Activated CD4-positive, alpha-beta T cell treated with anti-CD3 and anti-CD28 coated beads, Interleukin-10, Interleukin-2, amounts not matched to agents 100 ng/mL and 50 ng/mL, durations not matched to agents 16 hours and 8 hours (primary cell): ENCODE measurements around the gene FGF2.
"Not testable (repeated sequence)": the region's sequence is repeated elsewhere in the genome, so short reads cannot be mapped to it uniquely, and the experiment has no call there.

Source experiments
- DNase-seq: peaks from one replicate; pipeline ENCODE4 v3.0.0-alpha.2; 2020

Gene FGF2

DNA sequence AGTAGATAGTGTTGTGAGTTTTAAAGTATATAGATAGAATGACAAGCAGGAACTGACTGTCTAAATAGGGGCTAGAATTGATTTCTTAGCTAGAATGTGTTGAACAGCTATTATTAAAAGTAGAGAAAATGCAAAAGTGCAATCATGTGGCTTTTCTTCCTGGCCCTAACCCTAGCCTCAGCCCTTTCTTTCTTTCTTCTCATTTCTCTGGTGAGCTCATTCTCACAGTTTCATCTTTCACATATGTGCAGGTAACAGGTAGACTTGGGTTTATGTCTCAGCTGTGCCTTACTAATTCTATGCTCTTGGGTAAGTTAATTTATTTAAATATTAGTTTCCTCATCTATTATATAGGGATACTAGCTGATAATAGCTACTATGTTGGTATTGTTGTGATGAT, 24.9 kb downstream of the FGF2 start:
- no peak for DNase-seq

DNA sequence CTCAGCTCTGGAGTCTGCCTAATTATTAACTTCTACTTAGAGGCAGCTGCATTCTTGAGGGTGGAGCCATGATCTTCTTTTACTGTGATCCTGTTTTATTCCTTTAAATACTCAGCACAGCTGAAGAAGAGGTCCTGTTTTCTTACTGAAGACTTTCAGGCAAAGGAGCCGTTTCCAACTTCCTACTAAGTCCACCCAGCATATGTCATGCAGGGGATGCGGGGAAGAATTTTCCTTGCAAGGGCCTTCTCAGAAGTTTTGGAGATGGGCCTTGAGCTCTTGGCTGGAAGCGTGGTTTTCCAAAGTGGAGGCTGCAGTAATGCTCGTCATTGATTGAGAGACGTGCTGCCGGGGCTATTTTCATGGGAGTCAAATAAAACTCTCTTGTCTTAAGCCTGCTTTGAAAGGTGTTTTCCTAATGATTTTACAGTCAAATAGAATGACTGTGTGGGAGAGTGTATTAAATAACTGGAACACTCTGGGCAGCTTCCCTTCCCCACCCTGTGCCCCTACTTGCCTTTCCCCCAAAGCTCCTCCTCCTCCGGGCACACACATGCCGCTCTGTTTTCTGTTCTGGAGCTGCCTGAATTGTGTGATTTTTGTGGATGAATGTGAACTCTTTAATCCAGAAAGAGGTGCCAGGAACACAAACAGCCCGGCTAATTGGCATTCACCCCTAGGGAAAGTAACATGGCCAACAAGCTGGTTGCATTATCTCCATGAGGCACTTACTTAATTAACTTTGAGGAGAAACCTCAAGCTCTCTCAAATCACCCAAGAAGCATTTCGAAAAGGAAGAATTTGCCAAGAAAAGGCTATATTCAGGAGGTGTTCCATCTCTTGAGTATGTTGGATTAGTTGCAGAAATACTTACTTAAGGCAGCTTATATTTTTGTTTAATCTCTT, 28.1 kb downstream of the FGF2 start:
- no peak for DNase-seq

DNA sequence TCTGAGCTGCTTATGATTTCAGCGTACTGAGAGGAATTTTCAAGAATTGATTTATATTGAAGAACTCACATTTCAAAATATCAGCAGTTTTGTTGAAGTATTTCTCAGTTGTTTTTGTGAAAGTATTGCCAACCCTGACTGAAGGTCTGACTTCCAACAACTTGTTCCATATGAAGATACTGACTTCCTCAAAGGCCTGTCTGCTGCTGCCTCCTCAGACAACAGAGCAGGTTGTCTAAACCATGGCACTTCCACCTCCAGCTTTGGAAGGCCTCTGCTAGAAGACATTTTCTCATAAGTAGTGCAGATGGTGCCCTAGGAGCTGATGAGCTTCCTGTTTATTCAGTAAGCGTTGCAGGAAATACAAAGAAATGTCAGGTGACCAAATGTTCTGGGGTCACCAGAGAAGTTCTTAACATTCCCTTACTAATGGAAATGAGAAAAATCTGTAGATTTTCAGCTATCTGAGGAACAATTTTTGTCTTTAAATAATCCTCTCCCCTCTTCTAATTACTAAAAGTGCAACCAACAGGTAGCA, 28.8 kb downstream of the FGF2 start:
- DNase-seq = no peak

DNA sequence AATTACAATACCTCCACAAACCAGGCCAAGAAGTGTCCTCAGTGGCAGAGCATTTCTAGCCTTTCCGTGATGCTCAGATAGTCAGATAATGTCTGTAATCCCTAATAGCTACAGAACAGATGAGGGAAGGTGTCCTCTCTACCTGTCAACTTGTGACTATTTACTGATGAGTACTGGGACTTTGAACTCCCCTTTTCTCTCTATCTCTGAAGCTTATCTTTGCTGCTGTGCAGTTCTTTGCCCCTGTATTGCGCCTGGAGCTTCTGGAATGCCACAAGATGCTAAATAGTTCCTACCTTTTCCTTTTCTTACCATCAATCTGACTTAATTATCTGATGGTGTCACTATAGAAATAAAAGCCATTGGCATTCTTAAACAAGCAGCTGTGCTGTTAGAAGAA, 30.5 kb downstream of the FGF2 start:
- DNase-seq = no peak

DNA sequence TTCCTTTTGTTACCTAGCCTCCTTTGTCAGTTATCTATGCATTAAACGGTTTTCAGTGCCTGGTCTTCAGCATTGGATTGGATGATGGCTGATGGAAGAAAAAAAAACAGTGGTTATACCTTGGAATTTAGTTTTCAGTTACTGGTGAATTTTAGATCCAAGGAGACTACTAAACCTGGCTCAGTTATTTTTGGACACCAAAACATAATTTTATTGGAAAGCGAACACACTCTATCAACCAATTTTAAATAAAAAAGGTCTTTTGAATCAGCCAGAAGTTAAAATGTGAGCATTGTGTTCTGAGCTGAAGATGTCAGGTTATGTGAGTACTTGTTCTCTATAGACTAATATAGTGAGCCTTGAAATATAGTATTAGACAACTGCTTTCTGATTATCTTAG, 32.1 kb downstream of the FGF2 start:
- DNase-seq = no peak

DNA sequence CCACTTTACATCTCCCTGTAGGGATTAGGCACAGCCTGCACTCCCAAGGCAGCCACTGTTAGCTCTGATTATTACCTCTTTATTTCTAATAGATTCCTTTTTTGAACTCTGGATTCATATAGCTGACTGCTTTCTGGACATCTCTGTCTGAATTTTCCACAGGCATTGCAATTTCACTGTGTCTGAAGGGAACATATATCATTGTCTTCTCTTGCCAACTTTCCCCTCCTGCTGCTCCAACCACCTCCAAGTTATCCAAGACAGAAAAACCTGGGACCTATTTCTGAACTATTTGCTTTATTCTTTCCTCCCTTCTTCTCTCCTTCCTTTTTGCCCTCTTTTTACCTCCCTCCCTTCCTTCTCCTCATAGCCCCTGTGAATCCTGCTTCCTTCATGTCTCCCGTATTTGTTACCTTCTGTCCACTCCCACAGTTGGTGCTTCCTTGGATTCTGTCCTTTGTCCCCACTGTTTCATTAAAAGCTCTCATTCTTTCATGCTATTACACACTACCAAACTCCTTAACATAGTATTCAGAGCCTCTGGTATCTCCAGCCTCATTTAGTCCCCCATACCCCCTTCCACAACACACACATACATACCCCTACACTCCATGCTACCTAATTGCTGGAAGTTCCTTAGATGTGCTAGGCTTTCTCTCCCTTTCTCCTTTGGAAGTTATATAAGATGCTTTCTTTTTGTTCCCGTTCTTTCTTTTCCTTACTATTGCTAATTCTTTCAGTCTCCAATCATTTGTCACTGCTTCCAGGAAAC, 34.7 kb downstream of the FGF2 start:
- no peak for DNase-seq

DNA sequence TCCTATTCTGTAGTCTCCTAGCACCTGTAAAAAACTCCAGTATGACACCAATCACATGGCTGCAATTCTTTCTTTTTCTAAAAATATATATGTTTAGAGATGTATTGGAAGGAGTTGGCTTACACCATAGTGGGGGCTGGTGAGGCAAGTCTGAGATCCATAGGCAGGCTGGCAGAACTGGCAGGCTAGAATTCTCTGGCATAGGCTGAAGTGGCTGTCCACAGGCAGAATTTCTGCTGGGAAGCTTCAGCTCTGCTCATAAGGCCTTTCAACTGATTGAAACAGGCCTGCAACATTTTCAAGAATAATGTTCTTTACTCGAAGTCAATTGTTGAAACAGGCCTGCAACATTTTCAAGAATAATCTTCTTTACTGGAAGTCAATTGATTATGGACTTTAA, 37.0 kb downstream of the FGF2 start:
- DNase-seq = no peak

DNA sequence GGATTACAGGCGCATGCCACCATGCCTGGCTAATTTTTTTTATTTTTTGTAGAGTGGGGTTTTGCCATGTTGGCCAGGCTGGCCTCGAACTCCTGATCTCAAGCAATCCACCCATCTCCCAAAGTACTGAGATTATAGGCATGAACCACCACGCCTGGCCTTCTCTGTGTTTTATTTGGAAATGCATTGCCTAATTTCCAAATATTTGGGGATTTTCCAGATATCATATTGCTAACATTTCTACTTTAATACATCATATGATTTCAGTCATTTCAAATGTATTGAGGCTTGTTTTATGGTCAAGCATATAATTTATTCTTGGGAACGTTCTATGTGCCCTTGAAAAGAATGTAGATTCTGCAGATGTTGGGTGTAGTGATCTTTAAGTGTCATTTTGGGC, 38.8 kb downstream of the FGF2 start:
- DNase-seq = no peak

DNA sequence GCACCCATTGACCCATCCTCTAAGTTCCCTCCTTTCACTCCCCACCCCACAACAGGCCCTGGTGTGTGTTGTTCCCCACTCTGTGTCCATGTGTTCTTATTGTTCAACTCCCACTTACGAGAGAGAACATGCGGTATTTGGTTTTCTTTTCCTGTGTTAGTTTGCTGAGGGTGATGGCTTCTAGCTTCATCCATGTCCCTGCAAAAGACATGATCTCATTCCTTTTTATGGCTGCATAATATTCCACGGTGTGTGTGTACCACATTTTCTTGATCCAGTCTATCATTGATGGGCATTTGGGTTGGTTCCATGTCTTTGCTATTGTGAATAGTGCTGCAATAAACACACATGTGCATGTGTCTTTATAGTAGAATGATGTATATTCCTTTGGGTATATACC, 41.6 kb downstream of the FGF2 start:
- not testable (repeated sequence) for DNase-seq

DNA sequence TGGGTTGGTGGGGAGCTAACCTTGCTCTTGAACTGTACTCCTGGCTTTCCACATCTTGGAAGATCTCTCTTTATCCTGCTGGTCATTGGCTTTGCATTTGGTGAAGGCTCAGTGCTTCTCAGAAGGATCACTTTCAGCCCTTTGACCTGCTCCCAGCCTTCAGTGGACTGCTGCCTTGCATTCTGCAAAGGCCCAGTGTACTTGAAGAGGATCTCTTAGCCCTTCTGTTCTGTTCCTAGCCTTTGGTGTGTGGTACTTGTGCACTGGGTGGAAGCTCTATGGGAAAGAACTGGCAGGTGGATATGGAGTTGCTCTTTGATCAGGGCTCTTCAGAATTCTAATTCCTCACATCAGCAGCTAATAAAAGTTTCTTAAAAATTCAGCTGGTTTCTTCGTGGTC, 46.5 kb downstream of the FGF2 start:
- DNase-seq = no peak

DNA sequence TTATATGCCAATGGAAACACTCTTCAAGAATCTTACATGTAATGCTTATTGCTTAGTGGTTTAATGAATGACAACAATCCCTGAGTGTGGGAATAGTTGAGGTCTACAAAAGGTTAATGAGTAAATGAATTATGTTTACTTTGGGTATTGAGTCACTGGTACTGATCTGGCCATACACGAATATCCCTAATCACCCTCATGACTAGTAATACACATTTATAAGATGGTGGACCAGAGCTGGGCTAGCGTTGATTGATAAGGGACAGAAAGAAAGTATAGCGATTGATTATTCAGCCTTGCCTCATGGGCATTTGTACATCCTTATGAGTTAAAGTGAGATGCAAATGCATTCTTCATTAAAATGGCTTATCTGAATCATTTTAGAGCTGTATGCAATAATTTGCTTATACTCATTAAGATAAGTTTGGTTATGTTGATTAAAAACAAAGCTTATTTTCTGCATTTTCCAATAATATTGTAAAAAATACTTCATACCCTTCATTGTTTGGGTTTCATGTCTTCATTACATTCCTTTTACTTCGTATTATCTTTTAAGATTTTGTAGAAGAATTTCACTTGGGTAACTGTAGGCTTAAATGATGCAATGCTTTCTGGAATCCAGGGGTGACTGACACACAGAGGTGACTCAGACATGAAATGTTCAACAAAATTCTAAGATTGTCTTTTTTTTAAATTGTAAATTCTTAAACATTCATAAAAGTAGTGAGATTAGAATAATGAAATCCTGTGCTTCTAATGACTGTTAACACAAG, 47.4 kb downstream of the FGF2 start:
- DNase-seq = no peak

DNA sequence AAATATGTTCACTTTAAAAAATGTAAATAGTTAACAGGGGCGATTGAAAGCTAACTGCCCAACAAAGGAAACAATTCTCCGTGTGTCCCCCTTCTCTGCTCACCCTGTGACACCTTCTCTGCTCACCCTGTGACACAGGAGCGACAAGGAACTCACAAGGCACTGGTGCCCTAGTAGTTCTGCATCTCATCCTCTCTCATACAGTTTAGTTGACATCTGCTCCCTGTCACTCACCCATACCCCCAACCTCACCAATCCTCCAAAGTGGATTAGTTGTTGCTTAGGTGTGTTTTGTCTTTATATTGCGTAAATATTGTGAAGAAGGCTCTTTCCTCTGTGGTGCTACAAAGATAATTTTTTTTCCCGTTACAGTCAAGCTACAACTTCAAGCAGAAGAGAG, 49.3 kb downstream of the FGF2 start:
- DNase-seq = no peak

DNA sequence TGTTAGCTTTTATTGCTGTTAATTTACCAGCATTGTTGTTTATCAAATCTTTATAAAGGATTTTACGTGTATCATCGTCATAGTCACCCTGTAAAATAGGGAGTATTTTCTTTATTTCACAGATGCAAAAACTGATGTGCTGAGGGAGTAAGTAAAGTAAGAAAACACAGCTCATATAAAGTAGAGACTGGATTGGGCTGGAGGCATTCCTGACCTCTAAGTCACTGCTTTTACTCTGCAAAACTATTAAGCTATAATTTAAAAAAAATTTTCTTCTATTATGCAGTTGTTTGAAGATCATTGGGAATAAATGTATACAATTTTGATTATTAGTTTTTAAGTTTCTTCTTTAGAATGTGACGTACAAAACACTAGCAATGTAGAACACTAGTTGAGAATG, 49.8 kb downstream of the FGF2 start:
- DNase-seq = no peak

DNA sequence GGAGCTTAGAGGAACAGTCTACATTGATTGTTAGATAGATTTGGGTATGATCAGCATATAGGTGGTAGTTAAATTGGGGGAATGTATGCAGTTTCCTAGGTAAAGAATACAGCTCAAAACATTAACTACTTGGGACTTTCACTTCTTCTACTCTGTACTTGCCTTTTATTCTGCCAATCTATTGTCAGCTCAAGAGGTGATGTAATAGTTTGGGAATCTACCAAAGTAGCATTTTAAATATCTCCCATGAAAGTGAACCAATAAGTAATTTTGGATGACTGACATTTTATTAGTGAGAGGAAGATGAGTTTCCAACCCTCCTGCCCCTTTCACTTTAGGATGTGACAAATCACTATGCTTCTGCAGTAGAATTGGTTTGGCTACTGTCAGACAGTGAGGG, 52.4 kb downstream of the FGF2 start:
- DNase-seq = no peak

DNA sequence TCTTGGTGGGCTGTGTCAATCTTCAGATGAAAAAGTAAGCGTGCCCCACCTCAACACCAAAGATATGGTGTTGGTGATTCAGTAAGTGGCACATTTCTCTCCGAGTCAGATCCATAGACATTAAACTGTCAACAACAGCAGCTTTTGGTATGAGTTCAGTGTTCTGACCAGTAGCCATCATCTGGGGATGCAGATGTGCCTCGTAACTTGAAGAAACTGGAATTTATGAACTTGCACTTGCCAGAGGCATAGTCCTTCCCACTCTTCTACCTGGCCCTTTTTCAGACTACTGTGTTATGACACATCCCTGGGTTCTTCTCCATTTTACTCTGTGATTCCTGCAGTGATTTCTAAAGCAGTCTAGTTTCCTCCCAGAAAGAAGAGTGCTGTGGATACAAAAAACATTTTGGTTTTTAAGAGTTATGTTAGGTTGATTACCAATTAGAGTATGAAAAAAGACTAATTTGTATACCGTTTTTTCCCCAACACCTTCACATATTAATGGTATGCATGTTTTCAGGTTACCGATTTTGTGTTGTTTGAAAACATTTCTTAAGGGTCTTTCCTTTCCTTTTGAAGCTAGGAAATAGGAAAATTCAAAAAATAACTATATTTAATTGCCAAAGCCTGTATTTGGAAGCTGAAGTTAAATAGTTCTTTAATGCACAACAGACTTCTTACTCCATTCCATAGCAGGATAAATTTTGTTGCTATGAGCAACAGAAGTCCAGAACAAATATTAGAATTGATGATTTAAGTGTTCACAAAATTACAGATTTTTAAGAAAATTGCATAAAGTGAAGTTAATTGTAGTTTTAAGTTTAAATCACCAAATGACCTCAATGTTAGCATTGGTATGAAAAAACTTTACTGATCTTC, 56.5 kb downstream of the FGF2 start:
- DNase-seq = no peak

DNA sequence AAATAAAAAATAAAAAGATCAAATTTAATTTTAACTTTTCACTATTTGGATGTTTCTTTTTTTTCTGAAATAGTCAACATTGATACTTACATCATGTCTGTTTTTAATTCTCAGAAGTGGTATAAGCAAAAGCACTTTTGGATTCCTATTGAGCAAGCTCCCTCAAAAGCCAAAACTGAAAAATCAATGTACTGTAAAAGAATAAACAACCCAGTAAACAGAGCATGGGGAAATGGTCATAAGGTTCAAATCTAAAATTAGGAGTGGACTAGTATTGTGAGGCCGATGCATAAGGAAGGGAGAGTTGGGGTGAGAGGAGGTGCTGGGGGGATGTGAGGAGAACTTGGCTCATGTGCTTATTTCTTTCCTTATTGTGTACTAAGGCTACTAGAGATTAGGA, 57.9 kb downstream of the FGF2 start:
- DNase-seq = no peak

DNA sequence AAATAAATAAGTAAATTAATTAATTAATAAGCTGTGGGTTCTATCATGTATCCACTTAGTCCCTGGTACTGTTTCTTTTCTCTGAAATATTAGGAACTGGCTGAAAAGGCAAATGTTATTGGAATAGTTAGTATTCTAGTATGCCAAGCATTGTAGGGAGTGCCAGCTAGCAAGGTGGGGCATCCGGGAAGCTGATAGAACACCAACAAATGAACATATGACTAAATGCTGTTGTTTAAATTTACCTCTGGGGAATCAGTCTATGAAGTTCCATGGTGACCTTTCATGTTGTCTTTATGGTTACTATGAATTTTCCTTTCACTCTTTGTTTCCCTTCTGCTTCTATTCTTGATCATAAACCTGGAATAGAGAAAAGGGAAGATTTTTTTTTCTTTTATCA, 63.1 kb downstream of the FGF2 start:
- DNase-seq = no peak

DNA sequence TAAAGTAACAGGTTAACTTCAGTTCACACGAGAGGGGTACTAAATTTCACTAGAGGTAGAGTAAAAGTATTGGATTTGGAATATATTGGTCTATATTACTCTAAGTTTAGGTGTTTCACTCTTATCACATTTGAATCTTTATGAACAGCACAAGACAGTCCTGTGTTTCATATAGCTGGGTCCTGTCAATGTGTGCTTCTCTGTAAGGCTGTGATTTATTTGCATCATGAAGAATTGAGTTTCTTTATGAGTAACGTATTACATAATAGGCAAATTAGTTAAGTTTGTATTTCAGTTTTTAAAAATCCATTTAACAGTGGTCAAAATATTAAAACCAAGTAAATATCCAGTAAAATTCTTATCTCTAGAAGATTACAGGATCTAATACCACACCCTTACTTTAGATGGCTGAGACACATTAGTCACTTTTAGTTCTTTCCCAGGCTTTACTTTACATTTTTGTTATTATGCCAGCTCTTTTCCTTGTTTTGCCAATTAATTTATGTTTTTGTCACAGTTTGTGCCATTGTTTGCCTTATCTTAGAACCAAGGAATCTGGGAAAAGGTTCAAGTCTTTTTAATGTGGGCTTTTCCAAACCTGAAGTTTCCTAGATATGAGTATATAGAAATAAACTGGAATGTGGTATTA, 63.6 kb downstream of the FGF2 start:
- DNase-seq = no peak

DNA sequence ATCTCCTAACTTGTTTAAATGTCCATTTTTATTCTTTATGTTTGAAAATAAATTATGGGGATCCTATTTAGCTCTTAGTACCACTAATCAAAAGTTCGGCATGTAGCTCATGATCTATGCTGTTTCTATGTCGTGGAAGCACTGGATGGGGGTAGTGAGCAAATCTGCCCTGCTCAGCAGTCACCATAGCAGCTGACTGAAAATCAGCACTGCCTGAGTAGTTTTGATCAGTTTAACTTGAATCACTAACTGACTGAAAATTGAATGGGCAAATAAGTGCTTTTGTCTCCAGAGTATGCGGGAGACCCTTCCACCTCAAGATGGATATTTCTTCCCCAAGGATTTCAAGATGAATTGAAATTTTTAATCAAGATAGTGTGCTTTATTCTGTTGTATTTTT, 68.2 kb downstream of the FGF2 start:
- no peak for DNase-seq

DNA sequence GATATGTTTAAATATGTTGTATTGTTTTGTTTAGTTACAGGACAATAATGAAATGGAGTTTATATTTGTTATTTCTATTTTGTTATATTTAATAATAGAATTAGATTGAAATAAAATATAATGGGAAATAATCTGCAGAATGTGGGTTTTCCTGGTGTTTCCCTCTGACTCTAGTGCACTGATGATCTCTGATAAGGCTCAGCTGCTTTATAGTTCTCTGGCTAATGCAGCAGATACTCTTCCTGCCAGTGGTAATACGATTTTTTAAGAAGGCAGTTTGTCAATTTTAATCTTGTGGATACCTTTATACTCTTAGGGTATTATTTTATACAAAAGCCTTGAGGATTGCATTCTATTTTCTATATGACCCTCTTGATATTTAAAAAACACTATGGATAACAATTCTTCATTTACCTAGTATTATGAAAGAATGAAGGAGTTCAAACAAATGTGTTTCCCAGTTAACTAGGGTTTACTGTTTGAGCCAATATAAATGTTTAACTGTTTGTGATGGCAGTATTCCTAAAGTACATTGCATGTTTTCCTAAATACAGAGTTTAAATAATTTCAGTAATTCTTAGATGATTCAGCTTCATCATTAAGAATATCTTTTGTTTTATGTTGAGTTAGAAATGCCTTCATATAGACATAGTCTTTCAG, 68.8 kb downstream of the FGF2 start:
- DNase-seq = no peak

DNA sequence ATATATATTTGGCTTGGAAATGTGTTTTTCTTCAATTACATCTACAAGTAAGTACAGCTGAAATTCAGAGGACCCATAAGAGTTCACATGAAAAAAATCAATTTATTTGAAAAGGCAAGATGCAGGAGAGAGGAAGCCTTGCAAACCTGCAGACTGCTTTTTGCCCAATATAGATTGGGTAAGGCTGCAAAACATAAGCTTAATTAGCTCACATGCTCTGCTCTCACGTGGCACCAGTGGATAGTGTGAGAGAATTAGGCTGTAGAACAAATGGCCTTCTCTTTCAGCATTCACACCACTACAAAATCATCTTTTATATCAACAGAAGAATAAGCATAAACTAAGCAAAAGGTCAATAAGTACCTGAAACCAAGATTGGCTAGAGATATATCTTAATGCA, 69.6 kb downstream of the FGF2 start:
- DNase-seq = no peak
